ENCODE measurements around the gene IL1RAP. TPM values are rescaled to one million over a fixed set of nuclear protein-coding genes. Genes with fewer than 3 reads are reported as not detected.

The IL1RAP gene
- total RNA-seq, 1 donor from 2014 or later, result 8.2 TPM

GRCh38 chr3:190605385-190605784 is 91.5 kb downstream of the IL1RAP start:
- Mint-ChIP-seq H3K4me1 (ENCODE audit: unreplicated experiment) (no peaks in the 10 kb centered on the region), H3K27ac (no peak overlapping the region), H3K9me3 (no peaks in the 10 kb centered on the region), H3K4me3 (no peak overlapping the region), H3K36me3 (peaks cover 9% of the 10 kb centered on the region), H3K27me3 (no peaks in the 10 kb centered on the region)
- DNase-seq (ENCODE audit: extremely low spot score, unreplicated experiment), result no peak
- TF ChIP-seq CTCF (conservative IDR thresholded peaks at IDR 0.05), result no peak

GRCh38 chr3:190606596-190606995 is 92.7 kb downstream of the IL1RAP start:
- peaks cover 9% of the 10 kb centered on the region for H3K36me3 Mint-ChIP-seq
- no peaks in the 10 kb centered on the region for H3K9me3 Mint-ChIP-seq
- no peaks in the 10 kb centered on the region for H3K4me1 Mint-ChIP-seq (ENCODE audit: unreplicated experiment)
- no peak for DNase-seq (ENCODE audit: extremely low spot score, unreplicated experiment)
- H3K27me3 Mint-ChIP-seq, result no peaks in the 10 kb centered on the region
- H3K27ac Mint-ChIP-seq, result no peak overlapping the region
- no peak overlapping the region for H3K4me3 Mint-ChIP-seq
- no peak for TF ChIP-seq CTCF (conservative IDR thresholded peaks at IDR 0.05)

GRCh38 chr3:190607021-190607420 is 93.1 kb downstream of the IL1RAP start:
- H3K36me3 Mint-ChIP-seq, result peaks cover 9% of the 10 kb centered on the region
- H3K9me3 Mint-ChIP-seq, result no peaks in the 10 kb centered on the region
- H3K27ac Mint-ChIP-seq, result no peak overlapping the region
- TF ChIP-seq CTCF (conservative IDR thresholded peaks at IDR 0.05), result no peak
- no peaks in the 10 kb centered on the region for H3K27me3 Mint-ChIP-seq
- no peak for DNase-seq (ENCODE audit: extremely low spot score, unreplicated experiment)
- no peaks in the 10 kb centered on the region for H3K4me1 Mint-ChIP-seq (ENCODE audit: unreplicated experiment)
- H3K4me3 Mint-ChIP-seq, result no peak overlapping the region

GRCh38 chr3:190608850-190609589 is 95.1 kb downstream of the IL1RAP start:
- H3K36me3 Mint-ChIP-seq, result peaks cover 9% of the 10 kb centered on the region
- H3K27ac Mint-ChIP-seq, result no peak overlapping the region
- H3K4me1 Mint-ChIP-seq (ENCODE audit: unreplicated experiment), result no peaks in the 10 kb centered on the region
- no peak overlapping the region for H3K4me3 Mint-ChIP-seq
- no peak for TF ChIP-seq CTCF (conservative IDR thresholded peaks at IDR 0.05)
- DNase-seq (ENCODE audit: extremely low spot score, unreplicated experiment), result no peak
- H3K9me3 Mint-ChIP-seq, result no peaks in the 10 kb centered on the region
- no peaks in the 10 kb centered on the region for H3K27me3 Mint-ChIP-seq

GRCh38 chr3:190614226-190615059 is 100.6 kb downstream of the IL1RAP start:
- Mint-ChIP-seq H3K4me3 (no peak overlapping the region), H3K36me3 (no peaks in the 10 kb centered on the region), H3K27me3 (no peaks in the 10 kb centered on the region), H3K9me3 (peaks cover 5% of the 10 kb centered on the region), H3K4me1 (ENCODE audit: unreplicated experiment) (peaks cover 9% of the 10 kb centered on the region), H3K27ac (no peak overlapping the region)
- no peak for DNase-seq (ENCODE audit: extremely low spot score, unreplicated experiment)
- TF ChIP-seq CTCF (conservative IDR thresholded peaks at IDR 0.05), result no peak
